ENCODE data around the gene RBBP7. TPM values are rescaled to one million over a fixed set of nuclear protein-coding genes. Genes with fewer than 3 reads are reported as not detected.

Gene RBBP7
- total RNA-seq, 5 donors from 2014 or later (not counting 1 experiment from before 2014, with no cell fraction given): 72.6 to 111 (median 90.3) TPM

- WGBS (ENCODE audit: insufficient coverage): no CpG with 5 or more reads among the region's 4 CpGs
- no peak for ATAC-seq (replicated peaks in 1 of 4)
- no peaks in the 10 kb centered on the region for H3K9me3 Mint-ChIP-seq
Measured at GRCh38 chrX:16796298-16796697, 73.9 kb downstream of the RBBP7 start.

More at GRCh38 chrX:16796298-16796697, 73.9 kb downstream of the RBBP7 start:
- Histone ChIP-seq H3K9me3 (no peaks in the 10 kb centered on the region), H3K36me3 (ENCODE audit: control insufficient read depth in 2 of 2, extremely low read depth in 1 of 2, insufficient read depth in 1 of 2, low read length in 1 of 2) (peaks cover 0 to 14% of the 10 kb centered on the region in 2 donors), H3K27ac (ENCODE audit: low read length) (no peak overlapping the region), H3K4me3 (ENCODE audit: control insufficient read depth in 1 of 2, extremely low read depth in 1 of 2, low read length in 1 of 2) (no peak overlapping the region), H3K4me1 (ENCODE audit: control insufficient read depth in 1 of 2, extremely low read depth in 1 of 2, insufficient read depth in 2 of 2, low read length in 2 of 2) (no peaks in the 10 kb centered on the region), H3K27me3 (replicated peaks in 1 of 2; ENCODE audit: control insufficient read depth in 2 of 2, extremely low read depth in 1 of 2, insufficient read depth in 2 of 2, low read length in 1 of 2) (no peaks in the 10 kb centered on the region)
- no peak overlapping the region for H3K4me3 Mint-ChIP-seq
- H3K27me3 Mint-ChIP-seq: no peaks in the 10 kb centered on the region
- CTCF ChIA-PET: no interaction called here
- POLR2A ChIA-PET: interaction anchor here in 1 of 2 donors (0.6 to 0.7 kb wide), 2 partner anchors 28 to 1000 kb away, joined by 3 to 4 read pairs; no protein-coding TSS in a partner anchor
- DNase-seq: no peak
- H3K27ac Mint-ChIP-seq: no peak overlapping the region
- H3K4me1 Mint-ChIP-seq: peaks cover 17 to 36% (median 20%) of the 10 kb centered on the region in 3 donors
- H3K36me3 Mint-ChIP-seq: peaks cover 15% of the 10 kb centered on the region

Other genes starting within 250 kb of the RBBP7 start
- gene S100G, start 220.2 kb downstream of the RBBP7 start, total RNA-seq: not detected
- 1 to 10 TPM; 5.2 to 6.7 (median 5.7) TPM for gene CTPS2, start 157.7 kb downstream of the RBBP7 start, total RNA-seq
- 10 to 100 TPM; 12.5 to 53.2 (median 19.3) TPM for gene SYAP1, start 150.8 kb downstream of the RBBP7 start, total RNA-seq
- 10 to 100 TPM; 16.4 to 24.0 (median 17.9) TPM for gene TXLNG, start 83.9 kb downstream of the RBBP7 start, total RNA-seq
- under 1 TPM; 0.38 to 0.70 (median 0.66) TPM for gene REPS2, start 76.3 kb upstream of the RBBP7 start, total RNA-seq